Hepatocyte (in vitro differentiated cells): ENCODE measurements around the gene DCAF15. TPM values are rescaled to one million over a fixed set of nuclear protein-coding genes. Genes with fewer than 3 reads are reported as not detected.

Experiments
- DNase-seq: peaks from one replicate; pipeline ENCODE4 v3.0.0-alpha.2; 2016; ENCODE audit warnings: low spot score
- H2AFZ ChIP-seq: fragments of 200-600 bp; sonication (generic); 2 replicates; pipeline ENCODE4 v1.6.0; 2016; ENCODE audit warnings: antibody characterized with exemption, mild to moderate bottlenecking
- H3K27ac ChIP-seq: fragments of 200-600 bp; sonication (generic); 2 replicates; pipeline ENCODE4 v1.5.1; 2016; ENCODE audit warnings: mild to moderate bottlenecking
- H3K27me3 ChIP-seq: fragments of 200-600 bp; sonication (generic); 2 replicates; pipeline ENCODE4 v1.6.1; 2016
- H3K36me3 ChIP-seq: fragments of 200-600 bp; sonication (generic); replicated peaks from 2 replicates; pipeline ENCODE4 v1.5.1; 2016; ENCODE audit warnings: low read depth; ENCODE audit not compliant: insufficient read depth
- H3K4me1 ChIP-seq: fragments of 200-600 bp; sonication (generic); 2 replicates; pipeline ENCODE4 v1.5.1; 2016; ENCODE audit warnings: mild to moderate bottlenecking, moderate library complexity; ENCODE audit not compliant: insufficient read depth
- H3K4me2 ChIP-seq: fragments of 200-600 bp; sonication (generic); 2 replicates; pipeline ENCODE4 v1.6.0; 2016
- H3K4me3 ChIP-seq: fragments of 200-600 bp; sonication (generic); 2 replicates; pipeline ENCODE4 v1.5.1; 2016; ENCODE audit warnings: mild to moderate bottlenecking
- H3K79me2 ChIP-seq: fragments of 200-600 bp; sonication (generic); 2 replicates; pipeline ENCODE4 v1.6.0; 2017; ENCODE audit warnings: mild to moderate bottlenecking
- H3K9me2 ChIP-seq: fragments of 200-600 bp; sonication (generic); replicated peaks from 2 replicates; pipeline ENCODE4 v1.6.0; 2017; ENCODE audit warnings: mild to moderate bottlenecking; ENCODE audit not compliant: insufficient read depth
- H3K9me3 ChIP-seq: fragments of 200-600 bp; sonication (generic); 2 replicates; pipeline ENCODE4 v1.5.1; 2016; ENCODE audit warnings: low read depth, mild to moderate bottlenecking
- H4K20me1 ChIP-seq: fragments of 200-600 bp; sonication (generic); 2 replicates; pipeline ENCODE4 v1.6.0; 2016; ENCODE audit warnings: mild to moderate bottlenecking; ENCODE audit not compliant: insufficient read depth, poor library complexity, severe bottlenecking
- EZH2 ChIP-seq: fragments of 200-600 bp; sonication (generic); IDR thresholded peaks from 2 replicates; pipeline ENCODE4 v1.6.1; 2016; ENCODE audit warnings: antibody characterized with exemption, mild to moderate bottlenecking, borderline replicate concordance
- EZH2phosphoT487 ChIP-seq: fragments of 200-600 bp; sonication (generic); IDR thresholded peaks from one replicate; pipeline ENCODE4 v1.6.1; 2018; ENCODE audit warnings: antibody characterized with exemption, mild to moderate bottlenecking, low read depth, moderate library complexity; ENCODE audit not compliant: unreplicated experiment, severe bottlenecking
- WGBS: methylation state at CpG from one replicate; pipeline ENCODE4 v1.1.6; 2016; ENCODE audit warnings: low lambda C conversion rate; ENCODE audit errors: missing lambda C conversion rate; 5-methylcytosine and 5-hydroxymethylcytosine counted together
- polyA plus RNA-seq: library from polyadenylated mRNA; unstranded; fragments of >200 nt; fragmentation: Nextera tagmentation; extraction: Ambion mirVana; gene quantifications from 2 replicates; pipeline ENCODE4 v1.2.1, GENCODE V29; 2016
- total RNA-seq: library from RNA; depleted of rRNA; stranded (reverse); fragments of >200 nt; gene quantifications from 2 replicates; pipeline ENCODE4 v1.2.3, GENCODE V29; 2014
- TF ChIP-seq, protein P1 (sequence below): fragments of 200-600 bp; sonication (generic); IDR thresholded peaks from 2 replicates; pipeline ENCODE4 v1.5.1; 2016; ENCODE audit warnings: antibody characterized with exemption, mild to moderate bottlenecking; ENCODE audit not compliant: poor library complexity

DCAF15 gene
- total and polyA plus RNA-seq, 2 experiments from 2014 or later, result 13.4 to 16.4 TPM

DNA sequence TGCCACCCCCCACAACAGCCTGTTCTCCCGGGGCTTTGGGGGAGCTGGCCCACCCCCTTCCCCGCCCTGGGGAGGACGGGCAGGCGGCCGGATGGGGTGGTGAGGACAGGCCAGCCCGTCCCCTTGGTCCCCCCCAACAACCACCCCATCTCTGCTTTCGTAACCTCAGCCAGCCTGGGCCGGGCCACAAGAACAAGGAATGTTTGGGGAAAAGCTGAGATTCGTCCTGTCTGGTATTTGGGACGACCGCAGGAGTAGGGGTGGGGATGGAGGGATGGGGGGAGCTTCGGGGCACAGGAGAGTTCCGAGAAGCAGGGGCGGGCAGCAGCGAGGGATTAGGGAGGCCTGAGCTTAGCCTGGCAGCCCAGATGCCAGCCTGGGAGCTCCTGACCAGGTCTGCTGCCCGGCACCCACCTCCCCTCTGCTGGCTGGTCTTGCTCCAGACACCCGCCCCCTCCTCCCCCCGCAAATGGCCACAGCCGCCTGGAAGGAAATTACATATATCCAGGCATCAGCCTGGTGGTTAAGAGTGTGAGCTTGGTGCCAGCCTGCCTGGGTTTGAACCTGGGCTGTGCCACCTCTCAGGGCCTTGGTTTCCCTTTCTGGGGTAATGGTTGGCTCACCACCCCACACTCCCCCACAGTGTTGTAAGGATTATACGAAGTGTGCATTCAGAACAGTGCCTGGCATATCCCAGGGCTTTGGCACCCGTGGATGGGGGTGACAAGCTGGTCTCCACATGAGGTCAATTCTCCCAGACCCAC is 13.8 kb upstream of the DCAF15 start, which contains the start of gene PODNL1:
Gene PODNL1 (minus strand): TSS at position 117 of the 764 bp plus-strand sequence. CDS start 236 bp downstream, outside the sequence.
- TF ChIP-seq, protein P1, sequence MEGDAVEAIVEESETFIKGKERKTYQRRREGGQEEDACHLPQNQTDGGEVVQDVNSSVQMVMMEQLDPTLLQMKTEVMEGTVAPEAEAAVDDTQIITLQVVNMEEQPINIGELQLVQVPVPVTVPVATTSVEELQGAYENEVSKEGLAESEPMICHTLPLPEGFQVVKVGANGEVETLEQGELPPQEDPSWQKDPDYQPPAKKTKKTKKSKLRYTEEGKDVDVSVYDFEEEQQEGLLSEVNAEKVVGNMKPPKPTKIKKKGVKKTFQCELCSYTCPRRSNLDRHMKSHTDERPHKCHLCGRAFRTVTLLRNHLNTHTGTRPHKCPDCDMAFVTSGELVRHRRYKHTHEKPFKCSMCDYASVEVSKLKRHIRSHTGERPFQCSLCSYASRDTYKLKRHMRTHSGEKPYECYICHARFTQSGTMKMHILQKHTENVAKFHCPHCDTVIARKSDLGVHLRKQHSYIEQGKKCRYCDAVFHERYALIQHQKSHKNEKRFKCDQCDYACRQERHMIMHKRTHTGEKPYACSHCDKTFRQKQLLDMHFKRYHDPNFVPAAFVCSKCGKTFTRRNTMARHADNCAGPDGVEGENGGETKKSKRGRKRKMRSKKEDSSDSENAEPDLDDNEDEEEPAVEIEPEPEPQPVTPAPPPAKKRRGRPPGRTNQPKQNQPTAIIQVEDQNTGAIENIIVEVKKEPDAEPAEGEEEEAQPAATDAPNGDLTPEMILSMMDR, result no peak
- no peaks in the 10 kb centered on the region for H3K36me3 ChIP-seq
- no peaks in the 10 kb centered on the region for H3K27me3 ChIP-seq
- H2AFZ ChIP-seq, result no peak within 1 kb of the TSS
- H3K27ac ChIP-seq, result no peak within 1 kb of the TSS
- H4K20me1 ChIP-seq, result no peaks in the 10 kb centered on the region
- peak within 1 kb of the TSS; percentile 63 for H3K4me2 ChIP-seq
- H3K9me3 ChIP-seq, result no peaks in the 10 kb centered on the region
- H3K4me3 ChIP-seq, result no peak within 1 kb of the TSS
- DNase-seq, result peak; percentile 17
- WGBS, result 48% methylated on average over 14 of the region's 21 CpGs
- H3K4me1 ChIP-seq, result no peaks in the 10 kb centered on the region
- no peaks in the 10 kb centered on the region for H3K79me2 ChIP-seq
- no peaks in the 10 kb centered on the region for H3K9me2 ChIP-seq

DNA sequence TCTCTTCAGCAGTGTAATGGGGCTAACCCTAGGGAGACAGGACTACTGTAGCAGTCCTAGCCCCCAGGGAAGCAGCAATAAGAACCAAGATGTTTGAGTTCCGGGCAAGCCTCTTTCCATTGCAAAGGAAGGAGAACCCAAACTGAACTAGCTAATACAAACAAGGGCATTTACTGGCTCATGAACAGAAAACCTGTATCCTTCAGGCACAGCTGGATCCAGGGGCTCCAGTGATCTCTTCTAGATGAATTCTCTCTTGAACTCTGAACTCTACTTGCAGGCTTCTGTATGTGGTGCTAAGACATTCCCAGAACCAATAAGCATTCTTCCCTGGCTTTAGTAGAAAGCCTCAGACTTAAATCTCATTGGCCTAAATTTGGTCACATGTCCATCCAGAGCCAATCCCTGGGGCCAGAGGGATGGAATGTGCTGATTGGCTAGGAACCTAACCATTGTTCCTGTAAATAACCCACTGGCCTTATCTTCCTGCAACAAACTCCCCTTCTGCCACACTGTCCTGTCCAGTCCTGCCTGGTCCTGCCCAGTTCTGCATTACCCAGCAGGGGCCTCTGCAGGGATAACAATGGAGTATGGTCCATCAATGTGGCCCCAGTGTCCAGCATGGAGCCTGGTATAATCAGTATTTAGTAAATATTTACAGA is 10.2 kb upstream of the DCAF15 start:
- TF ChIP-seq EZH2phosphoT487, result no peak
- Histone ChIP-seq H3K9me3 (no peaks in the 10 kb centered on the region), H2AFZ (no peak overlapping the region), H3K27ac (no peak overlapping the region), H3K79me2 (no peaks in the 10 kb centered on the region), H4K20me1 (no peaks in the 10 kb centered on the region), H3K9me2 (no peaks in the 10 kb centered on the region), H3K36me3 (no peaks in the 10 kb centered on the region), H3K4me3 (no peak overlapping the region), H3K4me1 (no peaks in the 10 kb centered on the region), H3K27me3 (no peaks in the 10 kb centered on the region), H3K4me2 (no peak overlapping the region)
- 100% methylated on average over 1 of the region's 1 CpG for WGBS
- no peak for DNase-seq

DNA sequence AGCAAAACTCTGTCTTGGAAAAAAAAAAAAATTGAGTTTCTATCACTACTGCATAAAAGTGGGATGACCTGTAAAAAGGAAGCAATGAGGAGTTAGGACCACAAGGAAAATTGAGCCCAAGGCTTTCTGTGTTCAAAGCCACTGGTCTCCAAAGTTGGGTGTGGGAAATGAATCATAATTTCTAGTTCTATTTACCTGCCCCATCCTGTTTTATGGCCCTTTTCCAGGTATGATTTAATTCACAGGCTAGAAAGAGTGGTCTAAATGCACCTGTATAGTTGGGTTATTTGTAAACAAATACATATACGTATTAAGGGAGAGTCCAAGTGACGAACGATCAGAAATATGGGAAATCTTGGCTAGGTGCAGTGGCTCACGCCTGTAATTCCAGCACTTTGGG is 5.9 kb upstream of the DCAF15 start:
- Histone ChIP-seq H3K36me3 (no peaks in the 10 kb centered on the region), H3K4me1 (no peaks in the 10 kb centered on the region), H3K9me3 (no peaks in the 10 kb centered on the region), H3K4me3 (no peak overlapping the region), H3K79me2 (no peaks in the 10 kb centered on the region), H3K27ac (no peak overlapping the region), H4K20me1 (no peaks in the 10 kb centered on the region), H2AFZ (no peak overlapping the region), H3K27me3 (no peaks in the 10 kb centered on the region), H3K9me2 (no peaks in the 10 kb centered on the region), H3K4me2 (no peak overlapping the region)
- WGBS, result 91% methylated on average over 4 of the region's 4 CpGs
- DNase-seq, result no peak
- TF ChIP-seq EZH2, result no peak
- TF ChIP-seq, protein P1, result no peak
- no peak for TF ChIP-seq EZH2phosphoT487

DNA sequence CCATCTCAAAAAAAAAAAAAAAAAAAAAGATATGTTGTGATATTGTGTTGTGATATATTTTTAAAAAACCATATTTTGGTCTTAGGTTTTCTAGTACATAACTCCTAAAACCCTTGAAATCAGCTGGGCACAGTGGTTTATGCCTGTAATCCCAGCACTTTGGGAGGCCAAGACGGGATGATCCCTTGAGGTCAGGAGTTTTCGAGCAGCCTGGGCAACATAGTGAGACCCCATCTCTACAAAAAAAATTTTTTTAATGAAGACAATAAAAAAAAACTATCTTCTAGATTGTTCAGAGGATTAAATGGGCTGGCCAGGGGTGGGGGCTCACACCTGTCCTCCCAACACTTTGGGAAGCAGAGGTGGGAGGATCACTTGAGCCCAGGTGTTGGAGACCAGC is 1.3 kb upstream of the DCAF15 start:
- TF ChIP-seq EZH2 (no peak), EZH2phosphoT487 (no peak)
- TF ChIP-seq, protein P1, result no peak
- WGBS, result 90% methylated on average over 2 of the region's 2 CpGs
- Histone ChIP-seq H3K4me3 (no peak overlapping the region), H3K27me3 (no peaks in the 10 kb centered on the region), H4K20me1 (no peaks in the 10 kb centered on the region), H3K27ac (no peak overlapping the region), H3K4me1 (peaks cover 5% of the 10 kb centered on the region), H3K79me2 (peaks cover 23% of the 10 kb centered on the region), H3K36me3 (no peaks in the 10 kb centered on the region), H3K9me3 (no peaks in the 10 kb centered on the region), H2AFZ (no peak overlapping the region), H3K4me2 (no peak overlapping the region), H3K9me2 (no peaks in the 10 kb centered on the region)
- no peak for DNase-seq
